HEK293 (cell line): ENCODE data around the gene PODN.

ENCODE experiments used
- CTCF ChIA-PET: fragments of 350-600 bp; formaldehyde crosslinking; extraction: SDS; loops from one replicate; lab custom pipeline; 2021; ENCODE audit warnings: antibody characterized with exemption; lab: Yijun Ruan, JAX
- POLR2A ChIA-PET: fragments of 300-600 bp; formaldehyde crosslinking; extraction: SDS; loops from one replicate; lab custom pipeline; 2020; ENCODE audit warnings: antibody characterized with exemption, inconsistent platforms; lab: Yijun Ruan, JAX
- H3K27ac ChIP-seq: fragments of 200-500 bp; sonication (Bioruptor generic); 2 replicates; pipeline ENCODE4 v1.5.1; 2014; ENCODE audit warnings: low read depth, low read length, control low read depth, inconsistent platforms; ENCODE audit errors: extremely low read depth
- H3K36me3 ChIP-seq, 2 experiments: fragments of 200-500 bp in 1 of 2; sonication (Bioruptor generic) in 1 of 2; 1 replicate in 1 of 2; 2 replicates in 1 of 2; pipeline ENCODE4 v1.5.1; 2014 to 2017; ENCODE audit warnings: inconsistent platforms in 2 of 2, low read length in 2 of 2; ENCODE audit not compliant: control insufficient read depth in 2 of 2, insufficient read depth in 1 of 2
- H3K4me1 ChIP-seq: fragments of 200-500 bp; sonication (Bioruptor generic); 2 replicates; pipeline ENCODE4 v1.5.1; 2014; ENCODE audit warnings: mild to moderate bottlenecking, low read length, inconsistent platforms; ENCODE audit not compliant: control insufficient read depth, insufficient read depth
- H3K4me3 ChIP-seq: 2 replicates; pipeline ENCODE4 v1.5.1; 2011; ENCODE audit warnings: low read depth, mild to moderate bottlenecking, control low read depth, low read length, moderate library complexity
- H3K9me3 ChIP-seq: fragments of 200-500 bp; sonication (Bioruptor generic); 2 replicates; pipeline ENCODE4 v1.5.1; 2014; ENCODE audit warnings: low read depth, low read length, inconsistent platforms; ENCODE audit not compliant: control insufficient read depth, insufficient read depth
- GLIS2 ChIP-seq: fragments of 450-650 bp; formaldehyde crosslinking; IDR thresholded peaks from 2 replicates; pipeline ENCODE4 v1.5.1; 2016; ENCODE audit warnings: missing biosample characterization, missing genetic modification characterization
- KLF10 ChIP-seq: fragments of 450-650 bp; IDR thresholded peaks from 2 replicates; pipeline ENCODE4 v1.5.1; 2018; ENCODE audit warnings: missing biosample characterization, mild to moderate bottlenecking, missing genetic modification characterization
- KLF8 ChIP-seq: fragments of 450-650 bp; formaldehyde crosslinking; IDR thresholded peaks from 2 replicates; pipeline ENCODE4 v1.5.1; 2016; ENCODE audit warnings: missing biosample characterization, missing genetic modification characterization
- KLF9 ChIP-seq: fragments of 450-650 bp; formaldehyde crosslinking; IDR thresholded peaks from 2 replicates; pipeline ENCODE4 v1.5.1; 2016; ENCODE audit warnings: missing biosample characterization, missing genetic modification characterization, low read depth
- YY1 ChIP-seq: fragments of 450-650 bp; formaldehyde crosslinking; IDR thresholded peaks from 2 replicates; pipeline ENCODE4 v1.5.1; 2018; ENCODE audit warnings: missing biosample characterization, missing genetic modification characterization
- ZBTB48 ChIP-seq: fragments of 450-650 bp; formaldehyde crosslinking; IDR thresholded peaks from 2 replicates; pipeline ENCODE4 v1.5.1; 2016; ENCODE audit warnings: missing biosample characterization, missing genetic modification characterization
- ZIC2 ChIP-seq: fragments of 450-650 bp; formaldehyde crosslinking; IDR thresholded peaks from 2 replicates; pipeline ENCODE4 v1.5.1; 2016; ENCODE audit warnings: missing biosample characterization, missing genetic modification characterization
- ZNF112 ChIP-seq: fragments of 450-650 bp; formaldehyde crosslinking; IDR thresholded peaks from 2 replicates; pipeline ENCODE4 v1.5.0; 2017; ENCODE audit warnings: missing biosample characterization, missing genetic modification characterization
- ZNF140 ChIP-seq: fragments of 450-650 bp; formaldehyde crosslinking; IDR thresholded peaks from 2 replicates; pipeline ENCODE4 v1.5.1; 2016; ENCODE audit warnings: missing biosample characterization, missing genetic modification characterization
- ZNF174 ChIP-seq: fragments of 450-650 bp; formaldehyde crosslinking; IDR thresholded peaks from 2 replicates; pipeline ENCODE4 v1.5.0; 2017; ENCODE audit warnings: missing biosample characterization, mild to moderate bottlenecking, missing genetic modification characterization
- ZNF211 ChIP-seq: fragments of 450-650 bp; formaldehyde crosslinking; IDR thresholded peaks from 2 replicates; pipeline ENCODE4 v1.5.1; 2016; ENCODE audit warnings: low read depth, missing biosample characterization, missing genetic modification characterization
- ZNF302 ChIP-seq: fragments of 450-650 bp; formaldehyde crosslinking; IDR thresholded peaks from 2 replicates; pipeline ENCODE4 v1.5.1; 2016; ENCODE audit warnings: missing biosample characterization, missing genetic modification characterization, low read depth
- ZNF530 ChIP-seq: fragments of 450-650 bp; formaldehyde crosslinking; IDR thresholded peaks from 2 replicates; pipeline ENCODE4 v1.5.1; 2016; ENCODE audit warnings: low read depth, missing biosample characterization, missing genetic modification characterization
- ZNF548 ChIP-seq: fragments of 450-650 bp; formaldehyde crosslinking; IDR thresholded peaks from 2 replicates; pipeline ENCODE4 v1.5.1; 2016; ENCODE audit warnings: missing biosample characterization, missing genetic modification characterization
- ZNF549 ChIP-seq: fragments of 450-650 bp; IDR thresholded peaks from 2 replicates; pipeline ENCODE4 v1.5.1; 2018; ENCODE audit warnings: missing biosample characterization, missing genetic modification characterization, mild to moderate bottlenecking, inconsistent platforms, moderate library complexity
- ZNF623 ChIP-seq: fragments of 450-650 bp; formaldehyde crosslinking; IDR thresholded peaks from 2 replicates; pipeline ENCODE4 v1.5.1; 2016; ENCODE audit warnings: missing biosample characterization, missing genetic modification characterization
- ZNF701 ChIP-seq: fragments of 450-650 bp; formaldehyde crosslinking; IDR thresholded peaks from 2 replicates; pipeline ENCODE4 v1.5.1; 2016; ENCODE audit warnings: missing biosample characterization, missing genetic modification characterization
- TF ChIP-seq, protein P1 (sequence below): fragments of 450-650 bp; formaldehyde crosslinking; IDR thresholded peaks from 2 replicates; pipeline ENCODE4 v1.5.1; 2016; ENCODE audit warnings: missing biosample characterization, missing genetic modification characterization
- TF ChIP-seq, protein P2 (sequence below): fragments of 450-650 bp; formaldehyde crosslinking; IDR thresholded peaks from 2 replicates; pipeline ENCODE4 v1.5.1; 2016; ENCODE audit warnings: missing biosample characterization, missing genetic modification characterization, borderline replicate concordance
- TF ChIP-seq, protein P3 (sequence below): fragments of 450-650 bp; formaldehyde crosslinking; IDR thresholded peaks from 2 replicates; pipeline ENCODE4 v1.5.1; 2016; ENCODE audit warnings: missing biosample characterization, missing genetic modification characterization
- TF ChIP-seq, protein P4 (sequence below): fragments of 450-650 bp; formaldehyde crosslinking; IDR thresholded peaks from 2 replicates; pipeline ENCODE4; 2016; ENCODE audit warnings: missing biosample characterization, missing genetic modification characterization
- TF ChIP-seq, protein P5 (sequence below): fragments of 450-650 bp; formaldehyde crosslinking; conservative IDR thresholded peaks from 2 replicates; pipeline ENCODE4 v1.5.1; 2016; ENCODE audit warnings: low read depth, missing biosample characterization, missing genetic modification characterization

PODN gene

DNA sequence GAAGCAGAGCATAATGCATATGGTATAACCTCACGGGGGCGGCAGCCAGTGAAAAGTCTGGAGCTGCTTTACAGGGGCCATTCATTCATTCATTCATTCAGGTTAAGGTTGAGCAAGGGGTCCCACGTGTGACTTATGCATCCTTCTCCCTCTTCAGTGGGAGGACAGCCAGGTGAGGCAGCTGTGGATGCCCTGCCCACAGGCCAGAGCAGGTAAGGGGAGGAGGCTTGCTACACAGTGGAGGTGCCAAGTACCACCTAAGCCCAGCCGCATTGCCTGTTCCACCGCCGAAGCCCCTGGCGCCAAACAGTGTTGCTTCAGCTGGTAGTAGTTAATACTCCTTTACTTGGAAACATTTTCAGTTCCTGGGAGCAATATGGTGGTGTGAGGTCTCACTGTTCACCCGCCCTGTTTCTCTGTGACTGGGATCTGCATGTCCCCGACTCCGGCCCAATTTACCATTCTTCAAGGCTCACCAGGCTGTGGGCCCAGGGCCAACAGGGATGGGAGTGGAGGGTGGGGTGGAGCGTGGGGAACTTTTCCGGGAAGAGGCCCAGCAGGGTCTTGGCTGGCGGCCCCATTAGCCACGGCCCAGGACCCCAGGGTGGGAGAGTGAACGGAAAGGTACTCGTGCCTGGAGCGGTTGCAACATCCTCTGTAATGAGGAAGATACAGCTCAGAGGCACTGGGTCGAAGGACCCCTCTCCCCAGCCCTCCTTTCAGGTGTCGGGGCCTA lies 722 bp upstream of the PODN start:
- no peaks in the 10 kb centered on the region for H3K9me3 ChIP-seq
- no peaks in the 10 kb centered on the region for H3K36me3 ChIP-seq
- ChIA-PET CTCF (interaction anchor here (0.5 kb wide), 1 partner anchor 9 kb away, joined by 3 read pairs; no protein-coding TSS in a partner anchor), POLR2A (interaction anchor here (0.6 kb wide), 1 partner anchor 180 kb away, joined by 6 read pairs; no protein-coding TSS in a partner anchor)
- no peak overlapping the region for H3K4me3 ChIP-seq
- peaks cover 5% of the 10 kb centered on the region; the same call in 1 of the 2 replicates for H3K4me1 ChIP-seq
- no peak overlapping the region for H3K27ac ChIP-seq
- TF ChIP-seq ZBTB48 (tag by site-specific recombination), result no peak
- TF ChIP-seq ZNF701 (tag by site-specific recombination), result no peak
- TF ChIP-seq KLF10 (tag by site-specific recombination), result no peak
- TF ChIP-seq, protein P1, sequence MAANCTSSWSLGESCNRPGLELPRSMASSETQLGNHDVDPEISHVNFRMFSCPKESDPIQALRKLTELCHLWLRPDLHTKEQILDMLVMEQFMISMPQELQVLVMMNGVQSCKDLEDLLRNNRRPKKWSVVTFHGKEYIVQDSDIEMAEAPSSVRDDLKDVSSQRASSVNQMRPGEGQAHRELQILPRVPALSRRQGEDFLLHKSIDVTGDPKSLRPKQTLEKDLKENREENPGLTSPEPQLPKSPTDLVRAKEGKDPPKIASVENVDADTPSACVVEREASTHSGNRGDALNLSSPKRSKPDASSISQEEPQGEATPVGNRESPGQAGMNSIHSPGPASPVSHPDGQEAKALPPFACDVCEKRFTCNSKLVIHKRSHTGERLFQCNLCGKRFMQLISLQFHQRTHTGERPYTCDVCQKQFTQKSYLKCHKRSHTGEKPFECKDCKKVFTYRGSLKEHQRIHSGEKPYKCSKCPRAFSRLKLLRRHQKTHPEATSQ (tag by site-specific recombination), result no peak
- TF ChIP-seq ZNF140 (tag by site-specific recombination), result no peak
- no peak for TF ChIP-seq ZNF174 (tag by site-specific recombination)
- TF ChIP-seq ZNF112 (tag by site-specific recombination), result no peak
- TF ChIP-seq KLF9 (tag by site-specific recombination), result no peak

DNA sequence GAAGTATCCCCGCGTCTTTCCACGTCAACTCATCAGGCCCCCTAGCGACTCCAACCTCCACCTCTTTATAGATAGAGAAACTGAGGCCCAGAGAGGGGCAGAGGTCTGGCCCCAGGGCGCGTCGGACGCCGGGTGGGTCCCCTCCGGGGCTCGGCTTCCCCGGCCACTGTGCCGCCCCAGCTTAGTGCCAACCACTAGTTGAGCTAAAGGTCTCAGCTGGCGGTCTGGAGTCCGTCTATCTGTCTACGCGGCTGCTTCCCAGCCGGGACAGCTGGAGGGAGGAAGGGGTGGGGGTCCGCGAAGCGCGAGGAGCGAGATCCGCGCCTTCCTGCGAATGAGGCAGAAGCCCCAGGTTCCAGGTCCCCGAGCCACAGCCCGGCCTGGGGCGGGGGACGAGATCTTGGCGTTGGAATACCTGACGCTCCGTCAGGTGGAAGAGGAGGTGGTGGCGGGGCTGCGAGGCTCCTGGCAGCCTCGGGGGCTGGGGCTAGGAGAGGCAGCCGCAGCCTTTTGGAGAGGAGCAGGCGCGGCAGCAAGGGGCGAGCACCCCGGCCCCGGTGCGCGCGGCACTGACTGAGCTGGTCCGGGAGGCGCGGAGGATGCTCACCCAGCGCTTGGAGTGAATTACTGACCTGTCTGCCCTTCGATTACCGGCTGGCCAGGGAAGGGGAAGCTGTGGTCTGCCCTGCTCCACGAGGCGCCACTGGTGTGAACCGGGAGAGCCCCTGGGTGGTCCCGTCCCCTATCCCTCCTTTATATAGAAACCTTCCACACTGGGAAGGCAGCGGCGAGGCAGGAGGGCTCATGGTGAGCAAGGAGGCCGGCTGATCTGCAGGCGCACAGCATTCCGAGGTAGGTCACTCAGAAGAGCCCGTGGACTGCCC lies 937 bp downstream of the PODN start:
- no peak overlapping the region for H3K4me3 ChIP-seq
- TF ChIP-seq ZNF302 (tag by site-specific recombination), result no peak
- TF ChIP-seq, protein P2, sequence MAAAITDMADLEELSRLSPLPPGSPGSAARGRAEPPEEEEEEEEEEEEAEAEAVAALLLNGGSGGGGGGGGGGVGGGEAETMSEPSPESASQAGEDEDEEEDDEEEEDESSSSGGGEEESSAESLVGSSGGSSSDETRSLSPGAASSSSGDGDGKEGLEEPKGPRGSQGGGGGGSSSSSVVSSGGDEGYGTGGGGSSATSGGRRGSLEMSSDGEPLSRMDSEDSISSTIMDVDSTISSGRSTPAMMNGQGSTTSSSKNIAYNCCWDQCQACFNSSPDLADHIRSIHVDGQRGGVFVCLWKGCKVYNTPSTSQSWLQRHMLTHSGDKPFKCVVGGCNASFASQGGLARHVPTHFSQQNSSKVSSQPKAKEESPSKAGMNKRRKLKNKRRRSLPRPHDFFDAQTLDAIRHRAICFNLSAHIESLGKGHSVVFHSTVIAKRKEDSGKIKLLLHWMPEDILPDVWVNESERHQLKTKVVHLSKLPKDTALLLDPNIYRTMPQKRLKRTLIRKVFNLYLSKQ (tag by site-specific recombination), result no peak
- no peak for TF ChIP-seq ZNF530 (tag by site-specific recombination)
- TF ChIP-seq ZNF623 (tag by site-specific recombination), result no peak
- no peak for TF ChIP-seq KLF8 (tag by site-specific recombination)
- no peak for TF ChIP-seq ZNF549
- TF ChIP-seq GLIS2 (tag by site-specific recombination), result no peak
- TF ChIP-seq ZNF211 (tag by site-specific recombination), result no peak
- TF ChIP-seq ZNF548 (tag by site-specific recombination), result no peak
- TF ChIP-seq, protein P3, sequence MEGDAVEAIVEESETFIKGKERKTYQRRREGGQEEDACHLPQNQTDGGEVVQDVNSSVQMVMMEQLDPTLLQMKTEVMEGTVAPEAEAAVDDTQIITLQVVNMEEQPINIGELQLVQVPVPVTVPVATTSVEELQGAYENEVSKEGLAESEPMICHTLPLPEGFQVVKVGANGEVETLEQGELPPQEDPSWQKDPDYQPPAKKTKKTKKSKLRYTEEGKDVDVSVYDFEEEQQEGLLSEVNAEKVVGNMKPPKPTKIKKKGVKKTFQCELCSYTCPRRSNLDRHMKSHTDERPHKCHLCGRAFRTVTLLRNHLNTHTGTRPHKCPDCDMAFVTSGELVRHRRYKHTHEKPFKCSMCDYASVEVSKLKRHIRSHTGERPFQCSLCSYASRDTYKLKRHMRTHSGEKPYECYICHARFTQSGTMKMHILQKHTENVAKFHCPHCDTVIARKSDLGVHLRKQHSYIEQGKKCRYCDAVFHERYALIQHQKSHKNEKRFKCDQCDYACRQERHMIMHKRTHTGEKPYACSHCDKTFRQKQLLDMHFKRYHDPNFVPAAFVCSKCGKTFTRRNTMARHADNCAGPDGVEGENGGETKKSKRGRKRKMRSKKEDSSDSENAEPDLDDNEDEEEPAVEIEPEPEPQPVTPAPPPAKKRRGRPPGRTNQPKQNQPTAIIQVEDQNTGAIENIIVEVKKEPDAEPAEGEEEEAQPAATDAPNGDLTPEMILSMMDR (tag by site-specific recombination), result no peak
- no peak for TF ChIP-seq YY1
- TF ChIP-seq, protein P4, sequence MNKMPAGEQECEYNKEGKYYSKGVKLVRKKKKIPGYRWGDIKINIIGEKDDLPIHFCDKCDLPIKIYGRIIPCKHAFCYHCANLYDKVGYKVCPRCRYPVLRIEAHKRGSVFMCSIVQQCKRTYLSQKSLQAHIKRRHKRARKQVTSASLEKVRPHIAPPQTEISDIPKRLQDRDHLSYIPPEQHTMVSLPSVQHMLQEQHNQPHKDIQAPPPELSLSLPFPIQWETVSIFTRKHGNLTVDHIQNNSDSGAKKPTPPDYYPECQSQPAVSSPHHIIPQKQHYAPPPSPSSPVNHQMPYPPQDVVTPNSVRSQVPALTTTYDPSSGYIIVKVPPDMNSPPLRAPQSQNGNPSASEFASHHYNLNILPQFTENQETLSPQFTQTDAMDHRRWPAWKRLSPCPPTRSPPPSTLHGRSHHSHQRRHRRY (tag by site-specific recombination), result no peak
- TF ChIP-seq, protein P5, sequence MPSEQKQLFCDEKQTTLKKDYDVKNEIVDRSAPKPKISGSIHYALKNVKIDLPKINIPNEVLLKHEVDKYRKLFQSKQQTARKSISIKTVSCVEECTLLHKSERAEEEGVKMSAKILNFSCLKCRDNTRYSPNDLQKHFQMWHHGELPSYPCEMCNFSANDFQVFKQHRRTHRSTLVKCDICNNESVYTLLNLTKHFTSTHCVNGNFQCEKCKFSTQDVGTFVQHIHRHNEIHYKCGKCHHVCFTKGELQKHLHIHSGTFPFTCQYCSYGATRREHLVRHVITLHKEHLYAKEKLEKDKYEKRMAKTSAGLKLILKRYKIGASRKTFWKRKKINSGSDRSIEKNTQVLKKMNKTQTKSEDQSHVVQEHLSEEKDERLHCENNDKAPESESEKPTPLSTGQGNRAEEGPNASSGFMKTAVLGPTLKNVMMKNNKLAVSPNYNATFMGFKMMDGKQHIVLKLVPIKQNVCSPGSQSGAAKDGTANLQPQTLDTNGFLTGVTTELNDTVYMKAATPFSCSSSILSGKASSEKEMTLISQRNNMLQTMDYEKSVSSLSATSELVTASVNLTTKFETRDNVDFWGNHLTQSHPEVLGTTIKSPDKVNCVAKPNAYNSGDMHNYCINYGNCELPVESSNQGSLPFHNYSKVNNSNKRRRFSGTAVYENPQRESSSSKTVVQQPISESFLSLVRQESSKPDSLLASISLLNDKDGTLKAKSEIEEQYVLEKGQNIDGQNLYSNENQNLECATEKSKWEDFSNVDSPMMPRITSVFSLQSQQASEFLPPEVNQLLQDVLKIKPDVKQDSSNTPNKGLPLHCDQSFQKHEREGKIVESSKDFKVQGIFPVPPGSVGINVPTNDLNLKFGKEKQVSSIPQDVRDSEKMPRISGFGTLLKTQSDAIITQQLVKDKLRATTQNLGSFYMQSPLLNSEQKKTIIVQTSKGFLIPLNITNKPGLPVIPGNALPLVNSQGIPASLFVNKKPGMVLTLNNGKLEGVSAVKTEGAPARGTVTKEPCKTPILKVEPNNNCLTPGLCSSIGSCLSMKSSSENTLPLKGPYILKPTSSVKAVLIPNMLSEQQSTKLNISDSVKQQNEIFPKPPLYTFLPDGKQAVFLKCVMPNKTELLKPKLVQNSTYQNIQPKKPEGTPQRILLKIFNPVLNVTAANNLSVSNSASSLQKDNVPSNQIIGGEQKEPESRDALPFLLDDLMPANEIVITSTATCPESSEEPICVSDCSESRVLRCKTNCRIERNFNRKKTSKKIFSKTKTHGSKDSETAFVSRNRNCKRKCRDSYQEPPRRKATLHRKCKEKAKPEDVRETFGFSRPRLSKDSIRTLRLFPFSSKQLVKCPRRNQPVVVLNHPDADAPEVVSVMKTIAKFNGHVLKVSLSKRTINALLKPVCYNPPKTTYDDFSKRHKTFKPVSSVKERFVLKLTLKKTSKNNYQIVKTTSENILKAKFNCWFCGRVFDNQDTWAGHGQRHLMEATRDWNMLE (tag by site-specific recombination), result no peak
- TF ChIP-seq ZIC2 (tag by site-specific recombination), result no peak

More for the DNA sequence above, 937 bp downstream of the PODN start:
- ChIA-PET POLR2A (no interaction called here), CTCF (no interaction called here)
- no peaks in the 10 kb centered on the region for H3K9me3 ChIP-seq
- H3K36me3 ChIP-seq, result no peaks in the 10 kb centered on the region
- H3K27ac ChIP-seq, result no peak overlapping the region
- H3K4me1 ChIP-seq, result no peaks in the 10 kb centered on the region
